Activated naive CD8-positive, alpha-beta T cell (primary cell): Measurements from ENCODE around the gene PARD3B.

Source experiments
- H3K27ac Mint-ChIP-seq: one replicate; pipeline ENCODE4 v1.8.0; 2021; ENCODE audit warnings: mixed read lengths
- H3K27me3 Mint-ChIP-seq: one replicate; pipeline ENCODE4 v1.8.0; 2021; ENCODE audit warnings: mixed read lengths
- H3K36me3 Mint-ChIP-seq: one replicate; pipeline ENCODE4 v1.8.0; 2021; ENCODE audit warnings: mixed read lengths
- H3K4me1 Mint-ChIP-seq: one replicate; pipeline ENCODE4 v1.8.0; 2021; ENCODE audit warnings: low read depth, mixed read lengths
- H3K4me3 Mint-ChIP-seq: one replicate; pipeline ENCODE4 v1.8.0; 2021; ENCODE audit warnings: mild to moderate bottlenecking, mixed read lengths
- H3K9me3 Mint-ChIP-seq: one replicate; pipeline ENCODE4 v1.8.0; 2021; ENCODE audit warnings: low read depth, mixed read lengths

Gene PARD3B

GRCh38 chr2:204713211-204713610 is 167.9 kb downstream of the PARD3B start:
- Mint-ChIP-seq H3K36me3 (no peaks in the 10 kb centered on the region), H3K9me3 (no peaks in the 10 kb centered on the region), H3K27ac (no peak overlapping the region), H3K27me3 (no peaks in the 10 kb centered on the region), H3K4me3 (no peak overlapping the region), H3K4me1 (no peaks in the 10 kb centered on the region)

- no peaks in the 10 kb centered on the region for H3K4me1 Mint-ChIP-seq
- no peak overlapping the region for H3K27ac Mint-ChIP-seq
- no peaks in the 10 kb centered on the region for H3K27me3 Mint-ChIP-seq
- no peaks in the 10 kb centered on the region for H3K9me3 Mint-ChIP-seq
- no peak overlapping the region for H3K4me3 Mint-ChIP-seq
- no peaks in the 10 kb centered on the region for H3K36me3 Mint-ChIP-seq
Observed at GRCh38 chr2:204715361-204715760, 170.1 kb downstream of the PARD3B start.

GRCh38 chr2:204717591-204717990 is 172.3 kb downstream of the PARD3B start:
- Mint-ChIP-seq H3K4me3 (no peak overlapping the region), H3K27ac (no peak overlapping the region), H3K9me3 (no peaks in the 10 kb centered on the region), H3K27me3 (no peaks in the 10 kb centered on the region), H3K4me1 (no peaks in the 10 kb centered on the region), H3K36me3 (no peaks in the 10 kb centered on the region)

GRCh38 chr2:204718607-204719006 is 173.3 kb downstream of the PARD3B start:
- H3K9me3 Mint-ChIP-seq, result no peaks in the 10 kb centered on the region
- no peaks in the 10 kb centered on the region for H3K4me1 Mint-ChIP-seq
- no peaks in the 10 kb centered on the region for H3K27me3 Mint-ChIP-seq
- H3K4me3 Mint-ChIP-seq, result no peak overlapping the region
- H3K36me3 Mint-ChIP-seq, result no peaks in the 10 kb centered on the region
- H3K27ac Mint-ChIP-seq, result no peak overlapping the region

GRCh38 chr2:204720874-204721273 is 175.6 kb downstream of the PARD3B start:
- Mint-ChIP-seq H3K9me3 (no peaks in the 10 kb centered on the region), H3K27ac (no peak overlapping the region), H3K4me1 (no peaks in the 10 kb centered on the region), H3K4me3 (no peak overlapping the region), H3K36me3 (no peaks in the 10 kb centered on the region), H3K27me3 (peaks cover 2% of the 10 kb centered on the region)

GRCh38 chr2:204722207-204722606 is 176.9 kb downstream of the PARD3B start:
- Mint-ChIP-seq H3K4me3 (no peak overlapping the region), H3K36me3 (no peaks in the 10 kb centered on the region), H3K27ac (no peak overlapping the region), H3K27me3 (peaks cover 2% of the 10 kb centered on the region), H3K9me3 (no peaks in the 10 kb centered on the region), H3K4me1 (no peaks in the 10 kb centered on the region)

- H3K4me1 Mint-ChIP-seq, result no peaks in the 10 kb centered on the region
- no peak overlapping the region for H3K4me3 Mint-ChIP-seq
- H3K9me3 Mint-ChIP-seq, result no peaks in the 10 kb centered on the region
- H3K36me3 Mint-ChIP-seq, result no peaks in the 10 kb centered on the region
- no peak overlapping the region for H3K27ac Mint-ChIP-seq
- peaks cover 2% of the 10 kb centered on the region for H3K27me3 Mint-ChIP-seq
Observed at GRCh38 chr2:204722691-204723090, 177.4 kb downstream of the PARD3B start.

GRCh38 chr2:204725693-204726360 is 180.6 kb downstream of the PARD3B start:
- Mint-ChIP-seq H3K4me1 (no peaks in the 10 kb centered on the region), H3K9me3 (no peaks in the 10 kb centered on the region), H3K27ac (no peak overlapping the region), H3K27me3 (peaks cover 2% of the 10 kb centered on the region), H3K4me3 (no peak overlapping the region), H3K36me3 (no peaks in the 10 kb centered on the region)

- H3K4me3 Mint-ChIP-seq, result no peak overlapping the region
- H3K27ac Mint-ChIP-seq, result no peak overlapping the region
- no peaks in the 10 kb centered on the region for H3K9me3 Mint-ChIP-seq
- no peaks in the 10 kb centered on the region for H3K36me3 Mint-ChIP-seq
- H3K4me1 Mint-ChIP-seq, result no peaks in the 10 kb centered on the region
- peaks cover 2% of the 10 kb centered on the region for H3K27me3 Mint-ChIP-seq
Observed at GRCh38 chr2:204726831-204727230, 181.6 kb downstream of the PARD3B start.

- Mint-ChIP-seq H3K4me3 (no peak overlapping the region), H3K9me3 (no peaks in the 10 kb centered on the region), H3K4me1 (no peaks in the 10 kb centered on the region), H3K27me3 (peaks cover 2% of the 10 kb centered on the region), H3K27ac (no peak overlapping the region), H3K36me3 (no peaks in the 10 kb centered on the region)
Observed at GRCh38 chr2:204727368-204727767, 182.1 kb downstream of the PARD3B start.

GRCh38 chr2:204730603-204731002 is 185.3 kb downstream of the PARD3B start:
- H3K36me3 Mint-ChIP-seq, result no peaks in the 10 kb centered on the region
- H3K27ac Mint-ChIP-seq, result no peak overlapping the region
- no peaks in the 10 kb centered on the region for H3K27me3 Mint-ChIP-seq
- no peak overlapping the region for H3K4me3 Mint-ChIP-seq
- H3K4me1 Mint-ChIP-seq, result no peaks in the 10 kb centered on the region
- H3K9me3 Mint-ChIP-seq, result no peaks in the 10 kb centered on the region

- Mint-ChIP-seq H3K27me3 (no peaks in the 10 kb centered on the region), H3K4me3 (no peak overlapping the region), H3K27ac (no peak overlapping the region), H3K36me3 (no peaks in the 10 kb centered on the region), H3K9me3 (no peaks in the 10 kb centered on the region), H3K4me1 (no peaks in the 10 kb centered on the region)
Observed at GRCh38 chr2:204732019-204732418, 186.7 kb downstream of the PARD3B start.

GRCh38 chr2:204737296-204737695 is 192.0 kb downstream of the PARD3B start:
- Mint-ChIP-seq H3K4me3 (no peak overlapping the region), H3K27me3 (no peaks in the 10 kb centered on the region), H3K27ac (no peak overlapping the region), H3K9me3 (peaks cover 11% of the 10 kb centered on the region), H3K4me1 (no peaks in the 10 kb centered on the region), H3K36me3 (peaks cover 11% of the 10 kb centered on the region)

GRCh38 chr2:204738721-204739120 is 193.4 kb downstream of the PARD3B start:
- no peaks in the 10 kb centered on the region for H3K27me3 Mint-ChIP-seq
- no peak overlapping the region for H3K4me3 Mint-ChIP-seq
- peaks cover 4% of the 10 kb centered on the region for H3K4me1 Mint-ChIP-seq
- peaks cover 11% of the 10 kb centered on the region for H3K9me3 Mint-ChIP-seq
- H3K36me3 Mint-ChIP-seq, result peaks cover 11% of the 10 kb centered on the region
- H3K27ac Mint-ChIP-seq, result no peak overlapping the region

- H3K27ac Mint-ChIP-seq, result no peak overlapping the region
- no peaks in the 10 kb centered on the region for H3K27me3 Mint-ChIP-seq
- H3K36me3 Mint-ChIP-seq, result peaks cover 7% of the 10 kb centered on the region
- H3K4me1 Mint-ChIP-seq, result peaks cover 4% of the 10 kb centered on the region
- no peaks in the 10 kb centered on the region for H3K9me3 Mint-ChIP-seq
- no peak overlapping the region for H3K4me3 Mint-ChIP-seq
Observed at GRCh38 chr2:204743393-204743960, 198.2 kb downstream of the PARD3B start.

GRCh38 chr2:204744506-204744905 is 199.2 kb downstream of the PARD3B start:
- H3K9me3 Mint-ChIP-seq, result no peaks in the 10 kb centered on the region
- peaks cover 4% of the 10 kb centered on the region for H3K36me3 Mint-ChIP-seq
- H3K27ac Mint-ChIP-seq, result no peak overlapping the region
- no peak overlapping the region for H3K4me3 Mint-ChIP-seq
- H3K4me1 Mint-ChIP-seq, result peaks cover 8% of the 10 kb centered on the region
- no peaks in the 10 kb centered on the region for H3K27me3 Mint-ChIP-seq
